SJCRH30 (cell line): ENCODE data around the gene ANKRD31. TPM values are rescaled to one million over a fixed set of nuclear protein-coding genes. Genes with fewer than 3 reads are reported as not detected.
"Not testable (repeated sequence)": the region's sequence is repeated elsewhere in the genome, so short reads cannot be mapped to it uniquely, and the experiment has no call there.

Experiments
- DNase-seq, 2 experiments: peaks; one replicate each; pipeline ENCODE4 v3.0.0-alpha.2; 2015 to 2020
- H3K27ac ChIP-seq: fragments of 250-450 bp; sonication (Bioruptor Pico); 2 replicates; pipeline ENCODE4 v1.5.1; 2020; ENCODE audit warnings: mild to moderate bottlenecking, moderate library complexity
- H3K27me3 ChIP-seq: fragments of 250-450 bp; sonication (Bioruptor Pico); 2 replicates; pipeline ENCODE4 v1.5.1; 2020; ENCODE audit warnings: mild to moderate bottlenecking, moderate library complexity
- H3K36me3 ChIP-seq: fragments of 250-450 bp; sonication (Bioruptor Pico); 2 replicates; pipeline ENCODE4 v1.5.1; 2020; ENCODE audit warnings: mild to moderate bottlenecking, moderate library complexity
- H3K4me1 ChIP-seq: fragments of 250-450 bp; sonication (Bioruptor Pico); 2 replicates; pipeline ENCODE4 v1.5.1; 2020; ENCODE audit warnings: mild to moderate bottlenecking, moderate library complexity
- H3K4me3 ChIP-seq: fragments of 250-450 bp; sonication (Bioruptor Pico); 2 replicates; pipeline ENCODE4 v1.5.1; 2020; ENCODE audit warnings: mild to moderate bottlenecking, moderate library complexity
- H3K9me3 ChIP-seq: fragments of 250-450 bp; sonication (Bioruptor Pico); replicated peaks from 2 replicates; pipeline ENCODE4 v1.5.1; 2020; ENCODE audit warnings: mild to moderate bottlenecking, moderate library complexity
- total RNA-seq: library from RNA; depleted of rRNA; stranded (reverse); fragments of >200 nt; shearing (Covaris generic); gene quantifications from 2 replicates; pipeline ENCODE4 v1.2.3, GENCODE V29; 2014

ANKRD31 gene
- total RNA-seq, 1 experiment from 2014 or later = 0.12 TPM

DNA sequence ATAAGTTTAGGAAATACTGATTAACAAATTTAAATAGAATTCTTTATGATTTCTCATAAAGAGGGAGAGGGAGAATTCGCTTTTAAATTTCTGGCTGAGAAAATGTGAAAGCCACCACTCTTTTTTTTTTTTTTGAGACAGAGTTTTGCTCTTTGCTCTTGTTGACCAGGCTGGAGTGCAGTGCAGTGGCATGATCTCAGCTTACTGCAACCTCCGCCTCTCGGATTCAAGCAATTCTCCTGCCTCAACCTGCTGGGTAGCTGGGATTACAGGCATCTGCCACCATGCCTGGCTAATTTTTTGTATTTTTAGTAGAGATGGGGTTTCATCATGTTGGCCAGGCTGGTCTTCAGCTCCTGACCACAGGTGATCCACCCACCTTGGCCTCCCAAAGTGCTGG, 157.3 kb downstream of the ANKRD31 start:
- not testable (repeated sequence) for DNase-seq, H3K27me3 ChIP-seq, H3K4me3 ChIP-seq, H3K4me1 ChIP-seq, H3K36me3 ChIP-seq, H3K27ac ChIP-seq, H3K9me3 ChIP-seq

DNA sequence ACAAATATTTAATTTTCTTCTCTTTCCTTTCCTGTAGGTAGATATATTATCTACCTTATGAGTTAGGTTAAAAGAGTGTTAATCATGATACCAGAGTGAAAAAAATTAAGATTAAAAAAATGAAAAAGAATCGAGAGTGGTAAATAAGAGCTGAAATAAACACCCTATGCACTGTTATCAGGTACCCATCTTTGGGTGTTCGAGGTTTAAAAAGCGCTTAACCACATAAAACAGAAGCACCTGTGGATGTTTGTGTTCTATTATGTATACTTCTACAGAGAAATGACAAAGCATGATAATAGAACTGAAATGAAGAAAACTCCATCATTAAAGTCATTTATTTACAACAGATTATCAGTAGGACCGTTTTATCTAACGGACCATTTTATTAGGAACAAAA, 158.7 kb downstream of the ANKRD31 start:
- H3K27ac ChIP-seq = no peak overlapping the region
- H3K4me1 ChIP-seq = no peaks in the 10 kb centered on the region
- no peaks in the 10 kb centered on the region for H3K36me3 ChIP-seq
- DNase-seq = no peak
- H3K9me3 ChIP-seq = no peaks in the 10 kb centered on the region
- H3K4me3 ChIP-seq = no peak overlapping the region
- H3K27me3 ChIP-seq = peaks cover 9% of the 10 kb centered on the region; the same call in 1 of the 2 replicates

DNA sequence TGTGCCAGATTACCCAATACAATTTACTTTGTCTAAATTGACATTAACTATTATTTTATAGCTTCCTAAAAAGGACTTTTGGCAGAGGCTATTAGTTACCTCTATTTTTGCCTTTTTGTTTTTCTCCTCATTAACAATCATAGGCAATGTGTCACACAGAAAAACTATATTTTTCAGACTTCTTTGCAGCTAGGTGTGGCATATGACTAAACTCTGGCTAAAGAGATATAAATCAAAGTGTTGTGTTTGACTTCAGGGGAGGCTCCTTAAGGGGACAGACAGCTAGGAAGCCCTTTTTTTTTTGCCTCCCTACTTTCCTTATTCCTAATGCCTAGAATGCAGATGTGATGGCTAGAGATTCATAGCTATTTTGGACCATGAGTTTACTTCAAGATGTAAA, 164.6 kb downstream of the ANKRD31 start:
- Histone ChIP-seq H3K27ac (no peak overlapping the region), H3K27me3 (peaks cover 9% of the 10 kb centered on the region; the same call in 1 of the 2 replicates), H3K9me3 (no peaks in the 10 kb centered on the region), H3K36me3 (no peaks in the 10 kb centered on the region), H3K4me1 (no peaks in the 10 kb centered on the region), H3K4me3 (no peak overlapping the region)
- DNase-seq = no peak

GRCh38 chr5:75071100-75071499, 165.6 kb downstream of the ANKRD31 start:
- DNase-seq = no peak
- Histone ChIP-seq H3K27ac (no peak overlapping the region), H3K36me3 (no peaks in the 10 kb centered on the region), H3K4me3 (no peak overlapping the region), H3K27me3 (peaks cover 7% of the 10 kb centered on the region; the same call in 1 of the 2 replicates), H3K4me1 (no peaks in the 10 kb centered on the region), H3K9me3 (no peaks in the 10 kb centered on the region)

DNA sequence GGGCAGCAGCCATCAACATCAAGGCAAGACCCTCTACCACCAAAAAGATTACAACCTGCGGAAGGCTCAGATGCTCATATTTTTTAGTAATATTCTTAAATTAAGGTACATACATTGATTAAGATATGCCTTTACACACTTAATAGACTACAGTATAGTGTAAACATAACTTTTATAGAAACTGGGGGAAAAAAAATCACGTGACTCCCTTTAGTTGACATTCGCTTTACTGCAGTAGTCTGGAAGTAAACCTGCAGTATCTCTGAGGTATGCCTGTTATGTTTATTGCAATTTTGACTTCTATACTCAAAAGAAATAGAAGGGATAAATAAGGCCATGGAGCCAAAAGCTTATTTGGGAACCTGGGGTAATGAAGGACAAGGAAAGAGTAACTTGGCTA, 169.2 kb downstream of the ANKRD31 start:
- H3K27me3 ChIP-seq = no peaks in the 10 kb centered on the region
- H3K4me3 ChIP-seq = no peak overlapping the region
- H3K36me3 ChIP-seq = no peaks in the 10 kb centered on the region
- no peak for DNase-seq
- no peaks in the 10 kb centered on the region for H3K4me1 ChIP-seq
- H3K9me3 ChIP-seq = no peaks in the 10 kb centered on the region
- H3K27ac ChIP-seq = no peak overlapping the region

- Histone ChIP-seq H3K27ac (no peak overlapping the region), H3K9me3 (no peaks in the 10 kb centered on the region), H3K4me3 (no peak overlapping the region), H3K27me3 (no peaks in the 10 kb centered on the region; the same call in 1 of the 2 replicates), H3K4me1 (no peaks in the 10 kb centered on the region), H3K36me3 (no peaks in the 10 kb centered on the region)
- DNase-seq = no peak
These were observed 173.7 kb downstream of the ANKRD31 start for GRCh38 chr5:75062925-75063531.

- Histone ChIP-seq H3K4me3 (no peak overlapping the region), H3K27ac (no peak overlapping the region), H3K9me3 (no peaks in the 10 kb centered on the region), H3K4me1 (no peaks in the 10 kb centered on the region), H3K36me3 (no peaks in the 10 kb centered on the region), H3K27me3 (no peaks in the 10 kb centered on the region; the same call in 1 of the 2 replicates)
- no peak for DNase-seq
These were observed 176.6 kb downstream of the ANKRD31 start for GRCh38 chr5:75059912-75060545.

- Histone ChIP-seq H3K4me3 (no peak overlapping the region), H3K27me3 (no peaks in the 10 kb centered on the region; the same call in 1 of the 2 replicates), H3K27ac (no peak overlapping the region), H3K36me3 (no peaks in the 10 kb centered on the region), H3K4me1 (no peaks in the 10 kb centered on the region), H3K9me3 (no peaks in the 10 kb centered on the region)
- no peak for DNase-seq
These were observed 177.6 kb downstream of the ANKRD31 start for GRCh38 chr5:75058986-75059535.

- Histone ChIP-seq H3K36me3 (no peaks in the 10 kb centered on the region), H3K27me3 (no peaks in the 10 kb centered on the region; the same call in 1 of the 2 replicates), H3K4me3 (no peak overlapping the region), H3K27ac (no peak overlapping the region), H3K4me1 (no peaks in the 10 kb centered on the region), H3K9me3 (no peaks in the 10 kb centered on the region)
- DNase-seq = no peak
These were observed 179.1 kb downstream of the ANKRD31 start for GRCh38 chr5:75057561-75057960.

GRCh38 chr5:75055727-75056144, 180.9 kb downstream of the ANKRD31 start:
- Histone ChIP-seq H3K4me3 (no peak overlapping the region), H3K4me1 (no peaks in the 10 kb centered on the region; the same call in 1 of the 2 replicates), H3K27ac (no peak overlapping the region), H3K36me3 (no peaks in the 10 kb centered on the region), H3K9me3 (no peaks in the 10 kb centered on the region), H3K27me3 (no peaks in the 10 kb centered on the region; the same call in 1 of the 2 replicates)
- no peak for DNase-seq

DNA sequence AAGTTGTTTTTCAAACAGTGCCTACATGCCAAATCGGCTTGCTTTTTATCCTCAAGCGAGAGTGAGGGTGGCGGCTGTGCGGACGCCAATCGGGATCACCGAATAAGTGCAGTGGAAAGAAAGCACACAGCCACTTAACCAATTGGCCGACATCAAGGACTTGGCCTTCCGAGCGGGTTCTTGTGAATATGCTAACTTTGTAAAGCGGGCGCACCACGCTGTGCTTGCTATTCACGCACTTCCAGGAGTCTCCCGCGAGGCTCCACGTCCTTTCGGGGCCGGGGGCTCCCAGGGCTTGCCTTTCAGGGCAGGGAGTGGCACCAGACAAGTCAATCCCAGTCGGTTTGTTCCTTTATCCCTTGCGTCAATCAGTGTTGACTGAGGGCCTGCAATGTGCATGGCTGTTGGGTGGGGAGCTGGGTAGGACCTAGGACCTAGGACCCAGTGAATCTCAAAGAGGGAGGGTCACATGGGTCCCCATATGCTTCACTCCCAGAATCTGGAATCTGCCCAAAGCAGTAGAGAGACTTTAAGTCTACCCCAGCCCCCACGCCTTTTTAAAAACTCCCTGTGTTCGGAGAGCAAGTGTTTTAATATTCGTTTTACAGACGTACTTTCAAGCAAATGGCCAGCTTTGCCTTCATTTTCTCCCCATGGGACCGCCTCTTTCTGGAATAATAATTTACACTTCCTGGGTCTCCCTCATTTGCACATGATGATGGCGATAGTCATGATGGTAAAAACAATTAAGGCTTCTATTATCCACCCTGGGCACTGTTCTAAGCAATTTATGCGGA, 182.3 kb downstream of the ANKRD31 start:
- no peaks in the 10 kb centered on the region for H3K36me3 ChIP-seq
- no peaks in the 10 kb centered on the region; the same call in 1 of the 2 replicates for H3K27me3 ChIP-seq
- H3K27ac ChIP-seq = no peak overlapping the region
- DNase-seq = no peak
- H3K9me3 ChIP-seq = no peaks in the 10 kb centered on the region
- no peak overlapping the region for H3K4me3 ChIP-seq
- no peaks in the 10 kb centered on the region; the same call in 1 of the 2 replicates for H3K4me1 ChIP-seq

GRCh38 chr5:75053304-75054133, 183.2 kb downstream of the ANKRD31 start:
- no peaks in the 10 kb centered on the region for H3K36me3 ChIP-seq
- H3K9me3 ChIP-seq = no peaks in the 10 kb centered on the region
- no peaks in the 10 kb centered on the region; the same call in 1 of the 2 replicates for H3K4me1 ChIP-seq
- no peaks in the 10 kb centered on the region for H3K27me3 ChIP-seq
- peak; percentile 41 to 50 for DNase-seq
- H3K27ac ChIP-seq = no peak overlapping the region
- H3K4me3 ChIP-seq = peak overlapping the region; percentile 63

- Histone ChIP-seq H3K36me3 (no peaks in the 10 kb centered on the region), H3K27me3 (no peaks in the 10 kb centered on the region), H3K27ac (no peak overlapping the region), H3K4me3 (peak overlapping the region; percentile 63), H3K4me1 (no peaks in the 10 kb centered on the region; the same call in 1 of the 2 replicates), H3K9me3 (no peaks in the 10 kb centered on the region)
- no peak for DNase-seq
These were observed 183.7 kb downstream of the ANKRD31 start for GRCh38 chr5:75053054-75053303.
